ENCODE results near the gene CHL1. TPM values are rescaled to one million over a fixed set of nuclear protein-coding genes. Genes with fewer than 3 reads are reported as not detected.

Gene CHL1
- total and polyA plus RNA-seq, 7 donors = 0.43 to 1.9 (median 0.67) TPM

GRCh38 chr3:312160-312733 is 115.7 kb downstream of the CHL1 start:
- DNase-seq = no peak
- intact Hi-C loops (cut with DNase I) = no loop called here
- peaks cover 0 to 6% (median 0%) of the 10 kb centered on the region in 3 donors for H3K27me3 ChIP-seq (ENCODE audit: insufficient read depth in 3 of 3, low read length in 2 of 3)
- no peak overlapping the region for H3K4me3 ChIP-seq
- no peaks in the 10 kb centered on the region for H3K36me3 ChIP-seq (ENCODE audit: insufficient read depth in 1 of 2, low read depth in 1 of 2)
- TF ChIP-seq CTCF (IDR thresholded peaks at IDR 0.05) = no peak
- 58 to 67% (median 62%) methylated on average over 3 of the region's 3 CpGs for WGBS, 3 donors
- no peaks in the 10 kb centered on the region for H3K4me1 ChIP-seq
- ATAC-seq = no peak
- H3K27ac ChIP-seq = no peak overlapping the region
- H3K9me3 ChIP-seq = no peaks in the 10 kb centered on the region

GRCh38 chr3:312911-313310 is 116.3 kb downstream of the CHL1 start:
- H3K27me3 ChIP-seq (ENCODE audit: insufficient read depth in 3 of 3, low read length in 2 of 3) = peaks cover 0 to 6% (median 0%) of the 10 kb centered on the region in 3 donors
- ATAC-seq (no peak), DNase-seq (no peak)
- 54 to 63% (median 62%) methylated on average over 2 of the region's 2 CpGs for WGBS, 3 donors
- H3K4me3 ChIP-seq = no peak overlapping the region
- no peak overlapping the region for H3K27ac ChIP-seq
- intact Hi-C loops (cut with DNase I) = no loop called here
- TF ChIP-seq CTCF (IDR thresholded peaks at IDR 0.05) = no peak
- no peaks in the 10 kb centered on the region for H3K9me3 ChIP-seq
- no peaks in the 10 kb centered on the region for H3K36me3 ChIP-seq (ENCODE audit: insufficient read depth in 1 of 2, low read depth in 1 of 2)
- H3K4me1 ChIP-seq = no peaks in the 10 kb centered on the region

- no peak for DNase-seq
- no peaks in the 10 kb centered on the region for H3K4me1 ChIP-seq
- ATAC-seq = no peak
- no peak for TF ChIP-seq CTCF (IDR thresholded peaks at IDR 0.05)
- no peaks in the 10 kb centered on the region for H3K27me3 ChIP-seq (ENCODE audit: insufficient read depth in 3 of 3, low read length in 2 of 3)
- no peak overlapping the region for H3K4me3 ChIP-seq
- H3K27ac ChIP-seq = no peak overlapping the region
- H3K36me3 ChIP-seq (ENCODE audit: insufficient read depth in 1 of 2, low read depth in 1 of 2) = no peaks in the 10 kb centered on the region
- intact Hi-C loops (cut with DNase I) = no loop called here
- H3K9me3 ChIP-seq = no peaks in the 10 kb centered on the region
- WGBS, 3 donors = 78 to 92% (median 80%) methylated on average over 3 of the region's 3 CpGs
These were observed 120.4 kb downstream of the CHL1 start for GRCh38 chr3:317012-317411.

- Histone ChIP-seq H3K9me3 (no peaks in the 10 kb centered on the region), H3K27ac (no peak overlapping the region), H3K36me3 (ENCODE audit: insufficient read depth in 1 of 2, low read depth in 1 of 2) (no peaks in the 10 kb centered on the region), H3K27me3 (ENCODE audit: insufficient read depth in 3 of 3, low read length in 2 of 3) (no peaks in the 10 kb centered on the region), H3K4me3 (no peak overlapping the region), H3K4me1 (no peaks in the 10 kb centered on the region)
- WGBS, 3 donors = 88 to 96% (median 95%) methylated on average over 2 of the region's 2 CpGs
- DNase-seq = no peak
- no peak for ATAC-seq
- intact Hi-C loops (cut with DNase I) = no loop called here
- TF ChIP-seq CTCF (IDR thresholded peaks at IDR 0.05) = no peak
These were observed 122.3 kb downstream of the CHL1 start for GRCh38 chr3:318903-319302.

GRCh38 chr3:324423-324822 is 127.9 kb downstream of the CHL1 start:
- H3K36me3 ChIP-seq (ENCODE audit: insufficient read depth in 1 of 2, low read depth in 1 of 2) = no peaks in the 10 kb centered on the region
- no peak overlapping the region for H3K27ac ChIP-seq
- H3K4me3 ChIP-seq = no peak overlapping the region
- H3K9me3 ChIP-seq = no peaks in the 10 kb centered on the region
- DNase-seq = no peak
- WGBS, 3 donors = 93 to 98% (median 93%) methylated on average over 2 of the region's 2 CpGs
- H3K27me3 ChIP-seq (ENCODE audit: insufficient read depth in 3 of 3, low read length in 2 of 3) = no peaks in the 10 kb centered on the region
- H3K4me1 ChIP-seq = no peaks in the 10 kb centered on the region
- no peak for TF ChIP-seq CTCF (IDR thresholded peaks at IDR 0.05)
- no peak for ATAC-seq
- intact Hi-C loops (cut with DNase I) = no loop called here
